ENCODE data around the gene TRDMT1.

DNA sequence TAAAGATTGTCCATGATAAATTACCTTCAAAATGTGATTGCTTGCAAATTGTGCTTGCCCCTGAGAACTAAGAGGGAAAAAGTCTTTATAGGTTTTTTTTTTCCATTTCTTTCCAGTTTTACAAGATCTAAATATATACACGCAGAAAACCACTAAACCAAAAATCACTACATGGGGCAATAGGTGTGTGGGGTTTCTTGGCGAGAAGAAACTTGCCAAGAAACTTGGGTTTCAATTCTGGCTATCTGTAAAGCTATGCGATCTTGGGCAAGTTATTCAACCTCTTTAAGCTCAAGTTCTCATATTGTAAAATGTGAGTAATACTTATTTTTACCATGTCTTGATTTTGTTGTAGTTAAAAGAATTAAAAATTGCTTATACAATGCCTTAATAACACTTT is 88.9 kb downstream of the TRDMT1 start:
- TF ChIP-seq CTCF (IDR thresholded peaks at IDR 0.05): no peak
- TF ChIP-seq POLR2A (IDR thresholded peaks at IDR 0.05): no peak
- no peak for TF ChIP-seq POLR2AphosphoS5 (IDR thresholded peaks at IDR 0.05)

Data from breast epithelium (tissue), 3 donors.